HepG2 (cell line): ENCODE data around the gene CHEK1. TPM values are rescaled to one million over a fixed set of nuclear protein-coding genes. Genes with fewer than 3 reads are reported as not detected.

Experiments used
- ATF7-NPFF ChIP-seq: sonication (generic); formaldehyde crosslinking; IDR thresholded peaks from 2 replicates; pipeline ENCODE4 v1.8.1; 2023; ENCODE audit warnings: mild to moderate bottlenecking, low read depth, missing genetic modification reagents, moderate library complexity
- BORCS8-MEF2B ChIP-seq: sonication (generic); formaldehyde crosslinking; IDR thresholded peaks from 2 replicates; pipeline ENCODE4 v1.8.0; 2022; ENCODE audit warnings: mild to moderate bottlenecking, missing genetic modification reagents
- DZIP1 ChIP-seq: sonication (generic); formaldehyde crosslinking; IDR thresholded peaks from 2 replicates; pipeline ENCODE4 v1.5.0; 2020; ENCODE audit warnings: mild to moderate bottlenecking, missing genetic modification reagents
- HDAC1 ChIP-seq: sonication (generic); formaldehyde crosslinking; IDR thresholded peaks from 2 replicates; pipeline ENCODE4 v1.5.1; 2020; ENCODE audit warnings: mild to moderate bottlenecking, missing genetic modification reagents
- MXD4 ChIP-seq: IDR thresholded peaks from 2 replicates; pipeline ENCODE4 v1.6.1; 2016; ENCODE audit warnings: mild to moderate bottlenecking, missing biosample characterization, missing genetic modification reagents
- PHB2 ChIP-seq: fragments of 450-650 bp; IDR thresholded peaks from 2 replicates; pipeline ENCODE4 v1.6.1; 2018; ENCODE audit not compliant: partially characterized antibody
- PHF21A ChIP-seq: sonication (generic); formaldehyde crosslinking; IDR thresholded peaks from 2 replicates; pipeline ENCODE4 v1.5.0; 2020; ENCODE audit warnings: mild to moderate bottlenecking, missing genetic modification reagents
- TCF7 ChIP-seq: sonication (generic); IDR thresholded peaks from 2 replicates; pipeline ENCODE4 v1.6.1; 2016; ENCODE audit warnings: antibody characterized with exemption, low read depth
- THAP9 ChIP-seq: sonication (generic); formaldehyde crosslinking; IDR thresholded peaks from 2 replicates; pipeline ENCODE4; 2020; ENCODE audit warnings: missing genetic modification reagents, mild to moderate bottlenecking, borderline replicate concordance
- ZC3H4 ChIP-seq: sonication (generic); formaldehyde crosslinking; IDR thresholded peaks from 2 replicates; pipeline ENCODE4 v1.4.0; 2020; ENCODE audit warnings: missing genetic modification reagents, borderline replicate concordance
- ZFP82 ChIP-seq: sonication (generic); formaldehyde crosslinking; IDR thresholded peaks from 2 replicates; pipeline ENCODE4 v1.5.1; 2020; ENCODE audit warnings: mild to moderate bottlenecking, missing genetic modification reagents, borderline replicate concordance
- ZFYVE20 ChIP-seq: sonication (generic); formaldehyde crosslinking; IDR thresholded peaks from 2 replicates; pipeline ENCODE4 v1.8.0; 2023; ENCODE audit warnings: low read depth, mild to moderate bottlenecking, moderate library complexity, missing genetic modification reagents, borderline replicate concordance
- ZNF350 ChIP-seq: sonication (generic); formaldehyde crosslinking; IDR thresholded peaks from 2 replicates; pipeline ENCODE4 v1.4.0; 2020; ENCODE audit warnings: mild to moderate bottlenecking, low read depth, missing genetic modification reagents, borderline replicate concordance
- ZSCAN21 ChIP-seq: sonication (generic); formaldehyde crosslinking; IDR thresholded peaks from 2 replicates; pipeline ENCODE4 v1.8.0; 2022; ENCODE audit warnings: mild to moderate bottlenecking, missing genetic modification reagents, moderate library complexity, borderline replicate concordance
- polyA plus RNA-seq, 8 experiments: library from polyadenylated mRNA; depleted of rRNA in 3 of 8; stranded (reverse) in 7 of 8; unstranded in 1 of 8; fragments of >200 nt; fragmentation: Illumina TruSeq in 4 of 8; extraction: Trizol in 4 of 8; gene quantifications; 2 replicates each; pipeline versions ENCODE4 v1.2.1 to v1.2.3, GENCODE V29; 2011 to 2016; ENCODE audit warnings: low read depth in 4 of 8, missing spikeins in 1 of 8, mixed read lengths in 1 of 8; ENCODE audit not compliant: insufficient read depth in 1 of 8
- total RNA-seq, 5 experiments: library from RNA; depleted of rRNA; stranded (reverse); fragments of >200 nt; fragmentation: Illumina TruSeq; extraction: Trizol; gene quantifications; 2 replicates each; pipeline ENCODE4 v1.2.3, GENCODE V29; 2016; ENCODE audit warnings: low read depth in 1 of 5
- TF ChIP-seq, protein P1 (sequence below): sonication (generic); formaldehyde crosslinking; IDR thresholded peaks from 2 replicates; pipeline ENCODE4 v1.5.0; 2020; ENCODE audit warnings: missing genetic modification reagents
- TF ChIP-seq, protein P2 (sequence below): sonication (generic); formaldehyde crosslinking; IDR thresholded peaks from 2 replicates; pipeline ENCODE4 v1.8.0; 2022; ENCODE audit warnings: mild to moderate bottlenecking, missing genetic modification reagents, borderline replicate concordance
- TF ChIP-seq, protein P3 (sequence below): sonication (generic); formaldehyde crosslinking; IDR thresholded peaks from 2 replicates; pipeline ENCODE4 v1.5.0; 2020; ENCODE audit warnings: mild to moderate bottlenecking, missing genetic modification reagents, moderate library complexity

The CHEK1 gene
- total and polyA plus RNA-seq, 2 of the 13 experiments (the other 11 are each of a cell fraction or from before 2014, with no cell fraction given): 17.8 to 83.2 TPM

DNA sequence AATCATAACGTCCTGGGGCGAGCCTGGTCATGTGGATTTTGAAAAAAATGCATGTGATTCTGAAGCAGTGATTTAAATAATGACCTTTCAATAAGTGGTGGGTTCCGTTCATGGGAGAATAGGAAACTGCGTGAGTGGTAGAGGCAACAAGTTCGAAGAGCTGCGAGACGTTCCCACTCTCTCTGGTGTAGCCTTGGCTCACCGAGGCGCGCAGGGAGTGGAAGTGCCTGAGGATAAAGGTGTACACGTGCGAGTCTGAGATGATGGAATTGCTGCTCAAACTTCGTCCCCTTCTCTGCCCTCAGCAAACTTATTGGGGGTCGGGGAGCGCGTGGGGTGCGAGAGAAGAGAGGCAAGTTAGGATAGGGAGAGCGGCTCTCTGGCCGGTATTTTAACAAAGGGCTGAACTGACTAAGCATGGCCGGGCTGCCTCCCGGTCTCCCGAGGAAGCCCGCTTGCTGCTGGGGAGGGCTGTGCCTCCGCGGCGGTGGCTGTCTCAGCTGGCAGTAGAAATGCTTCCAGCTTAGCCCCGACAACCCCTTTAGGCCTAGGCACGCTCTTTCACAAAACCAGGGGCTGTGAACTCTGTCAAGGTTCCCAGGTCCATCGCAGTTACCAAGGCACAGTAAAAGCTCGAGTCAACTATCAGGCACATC lies 33.2 kb upstream of the CHEK1 start (continued):
- peak; percentile 71; the same call in 1 of the 2 replicates for TF ChIP-seq DZIP1 (CRISPR knock-in tag)
- no peak for TF ChIP-seq PHF21A
- peak; percentile 24; the same call in 1 of the 2 replicates for TF ChIP-seq BORCS8-MEF2B
- no peak for TF ChIP-seq TCF7
- TF ChIP-seq ZNF350 (CRISPR knock-in tag): 0 out of 2 replicates have a peak, but pooled peaks have one; percentile 44
- TF ChIP-seq, protein P1, sequence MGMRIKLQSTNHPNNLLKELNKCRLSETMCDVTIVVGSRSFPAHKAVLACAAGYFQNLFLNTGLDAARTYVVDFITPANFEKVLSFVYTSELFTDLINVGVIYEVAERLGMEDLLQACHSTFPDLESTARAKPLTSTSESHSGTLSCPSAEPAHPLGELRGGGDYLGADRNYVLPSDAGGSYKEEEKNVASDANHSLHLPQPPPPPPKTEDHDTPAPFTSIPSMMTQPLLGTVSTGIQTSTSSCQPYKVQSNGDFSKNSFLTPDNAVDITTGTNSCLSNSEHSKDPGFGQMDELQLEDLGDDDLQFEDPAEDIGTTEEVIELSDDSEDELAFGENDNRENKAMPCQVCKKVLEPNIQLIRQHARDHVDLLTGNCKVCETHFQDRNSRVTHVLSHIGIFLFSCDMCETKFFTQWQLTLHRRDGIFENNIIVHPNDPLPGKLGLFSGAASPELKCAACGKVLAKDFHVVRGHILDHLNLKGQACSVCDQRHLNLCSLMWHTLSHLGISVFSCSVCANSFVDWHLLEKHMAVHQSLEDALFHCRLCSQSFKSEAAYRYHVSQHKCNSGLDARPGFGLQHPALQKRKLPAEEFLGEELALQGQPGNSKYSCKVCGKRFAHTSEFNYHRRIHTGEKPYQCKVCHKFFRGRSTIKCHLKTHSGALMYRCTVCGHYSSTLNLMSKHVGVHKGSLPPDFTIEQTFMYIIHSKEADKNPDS: no peak
- TF ChIP-seq MXD4 (CRISPR knock-in tag): 0 out of 2 replicates have a peak, but pooled peaks have one; percentile 5
- no peak for TF ChIP-seq PHB2
- TF ChIP-seq, protein P2, sequence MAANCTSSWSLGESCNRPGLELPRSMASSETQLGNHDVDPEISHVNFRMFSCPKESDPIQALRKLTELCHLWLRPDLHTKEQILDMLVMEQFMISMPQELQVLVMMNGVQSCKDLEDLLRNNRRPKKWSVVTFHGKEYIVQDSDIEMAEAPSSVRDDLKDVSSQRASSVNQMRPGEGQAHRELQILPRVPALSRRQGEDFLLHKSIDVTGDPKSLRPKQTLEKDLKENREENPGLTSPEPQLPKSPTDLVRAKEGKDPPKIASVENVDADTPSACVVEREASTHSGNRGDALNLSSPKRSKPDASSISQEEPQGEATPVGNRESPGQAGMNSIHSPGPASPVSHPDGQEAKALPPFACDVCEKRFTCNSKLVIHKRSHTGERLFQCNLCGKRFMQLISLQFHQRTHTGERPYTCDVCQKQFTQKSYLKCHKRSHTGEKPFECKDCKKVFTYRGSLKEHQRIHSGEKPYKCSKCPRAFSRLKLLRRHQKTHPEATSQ (CRISPR knock-in tag): 0 out of 2 replicates have a peak, but pooled peaks have one; percentile 34
- 0 out of 2 replicates have a peak, but pooled peaks have one; percentile 30 for TF ChIP-seq ATF7-NPFF (CRISPR knock-in tag)
- peak; percentile 68; the same call in 1 of the 2 replicates for TF ChIP-seq ZFP82
- no peak for TF ChIP-seq ZSCAN21 (CRISPR knock-in tag)
- TF ChIP-seq, protein P3, sequence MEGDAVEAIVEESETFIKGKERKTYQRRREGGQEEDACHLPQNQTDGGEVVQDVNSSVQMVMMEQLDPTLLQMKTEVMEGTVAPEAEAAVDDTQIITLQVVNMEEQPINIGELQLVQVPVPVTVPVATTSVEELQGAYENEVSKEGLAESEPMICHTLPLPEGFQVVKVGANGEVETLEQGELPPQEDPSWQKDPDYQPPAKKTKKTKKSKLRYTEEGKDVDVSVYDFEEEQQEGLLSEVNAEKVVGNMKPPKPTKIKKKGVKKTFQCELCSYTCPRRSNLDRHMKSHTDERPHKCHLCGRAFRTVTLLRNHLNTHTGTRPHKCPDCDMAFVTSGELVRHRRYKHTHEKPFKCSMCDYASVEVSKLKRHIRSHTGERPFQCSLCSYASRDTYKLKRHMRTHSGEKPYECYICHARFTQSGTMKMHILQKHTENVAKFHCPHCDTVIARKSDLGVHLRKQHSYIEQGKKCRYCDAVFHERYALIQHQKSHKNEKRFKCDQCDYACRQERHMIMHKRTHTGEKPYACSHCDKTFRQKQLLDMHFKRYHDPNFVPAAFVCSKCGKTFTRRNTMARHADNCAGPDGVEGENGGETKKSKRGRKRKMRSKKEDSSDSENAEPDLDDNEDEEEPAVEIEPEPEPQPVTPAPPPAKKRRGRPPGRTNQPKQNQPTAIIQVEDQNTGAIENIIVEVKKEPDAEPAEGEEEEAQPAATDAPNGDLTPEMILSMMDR (CRISPR knock-in tag): no peak
- TF ChIP-seq HDAC1 (CRISPR knock-in tag): peak; percentile 18; the same call in 1 of the 2 replicates
- TF ChIP-seq ZFYVE20 (CRISPR knock-in tag): 0 out of 2 replicates have a peak, but pooled peaks have one; percentile 16
- 0 out of 2 replicates have a peak, but pooled peaks have one; percentile 13 for TF ChIP-seq THAP9 (CRISPR knock-in tag)
- peak; percentile 96; the same call in 1 of the 2 replicates for TF ChIP-seq ZC3H4 (CRISPR knock-in tag)
